MM.1S (cell line): Measurements from ENCODE around the gene SSC4D.
A peak's percentile ranks its signal among the peaks of the same experiment; 100 is the strongest.
"Not testable (repeated sequence)": the region's sequence is repeated elsewhere in the genome, so short reads cannot be mapped to it uniquely, and the experiment has no call there.

Source experiments
- DNase-seq: peaks from one replicate; pipeline ENCODE4 v3.0.0-alpha.2; 2015
- H2AFZ ChIP-seq: fragments of 300-600 bp; sonication (generic); 2 replicates; pipeline ENCODE4 v1.6.0; 2016; ENCODE audit warnings: antibody characterized with exemption, low read length
- H3F3A ChIP-seq: fragments of 300-600 bp; sonication (generic); 2 replicates; pipeline ENCODE4 v1.6.1; 2016; ENCODE audit warnings: mild to moderate bottlenecking, antibody characterized with exemption, low read length, moderate library complexity, mixed read lengths; ENCODE audit not compliant: insufficient read depth
- H3K27ac ChIP-seq: fragments of 300-600 bp; sonication (generic); 2 replicates; pipeline ENCODE4 v1.5.1; 2016; ENCODE audit warnings: mild to moderate bottlenecking, low read length
- H3K27me3 ChIP-seq: fragments of 300-600 bp; sonication (generic); replicated peaks from 2 replicates; pipeline ENCODE4 v1.6.0; 2016; ENCODE audit warnings: low read length; ENCODE audit not compliant: insufficient read depth
- H3K36me3 ChIP-seq: fragments of 300-600 bp; sonication (generic); replicated peaks from 2 replicates; pipeline ENCODE4 v1.6.1; 2016; ENCODE audit warnings: mild to moderate bottlenecking, low read length, mixed read lengths; ENCODE audit not compliant: insufficient read depth
- H3K4me1 ChIP-seq: fragments of 300-600 bp; sonication (generic); 2 replicates; pipeline ENCODE4 v1.6.1; 2016; ENCODE audit warnings: low read length, mixed read lengths
- H3K4me2 ChIP-seq: fragments of 300-600 bp; sonication (generic); 2 replicates; pipeline ENCODE4 v1.6.0; 2016; ENCODE audit warnings: low read depth, low read length
- H3K4me3 ChIP-seq: fragments of 300-600 bp; sonication (generic); 2 replicates; pipeline ENCODE4 v1.5.1; 2016; ENCODE audit warnings: low read length, mixed read lengths
- H3K79me2 ChIP-seq: fragments of 300-600 bp; sonication (generic); 2 replicates; pipeline ENCODE4 v1.6.1; 2016; ENCODE audit warnings: mixed run types, low read length, mixed read lengths
- H3K9ac ChIP-seq: fragments of 300-600 bp; sonication (generic); 2 replicates; pipeline ENCODE4 v1.6.1; 2016; ENCODE audit warnings: low read length, mixed read lengths
- H3K9me2 ChIP-seq: fragments of 300-600 bp; sonication (generic); replicated peaks from 2 replicates; pipeline ENCODE4 v1.6.1; 2016; ENCODE audit warnings: mild to moderate bottlenecking, low read length, mixed read lengths; ENCODE audit not compliant: insufficient read depth
- H3K9me3 ChIP-seq: fragments of 300-600 bp; sonication (generic); replicated peaks from 2 replicates; pipeline ENCODE4 v1.6.1; 2016; ENCODE audit warnings: mild to moderate bottlenecking, low read length, mixed read lengths; ENCODE audit not compliant: insufficient read depth
- H4K20me1 ChIP-seq: fragments of 300-600 bp; sonication (generic); 2 replicates; pipeline ENCODE4 v1.6.1; 2016; ENCODE audit warnings: mild to moderate bottlenecking, low read length, moderate library complexity, mixed read lengths; ENCODE audit not compliant: insufficient read depth
- CTCF ChIP-seq: fragments of 300-600 bp; sonication (generic); IDR thresholded peaks from 2 replicates; pipeline ENCODE4 v1.5.1; 2016; ENCODE audit warnings: antibody characterized with exemption, low read length, mixed read lengths
- EZH2 ChIP-seq: fragments of 300-600 bp; sonication (generic); optimal IDR thresholded peaks from 2 replicates; pipeline ENCODE3; 2017; ENCODE audit warnings: low read depth, mild to moderate bottlenecking, antibody characterized with exemption, low read length, mixed read lengths
- EZH2phosphoT487 ChIP-seq: fragments of 300-600 bp; sonication (generic); IDR thresholded peaks from 2 replicates; pipeline ENCODE4 v1.6.1; 2018; ENCODE audit warnings: antibody characterized with exemption, low read length

SSC4D gene

GRCh38 chr7:76409537-76409936 is at the start of gene SSC4D:
Gene SSC4D (minus strand): TSS chr7:76409697. CDS start chr7:76404439, 5,258 bp downstream.
- no peaks in the 10 kb centered on the region for H3K4me1 ChIP-seq
- H3K9me2 ChIP-seq, result no peaks in the 10 kb centered on the region
- no peaks in the 10 kb centered on the region for H3F3A ChIP-seq
- no peak within 1 kb of the TSS for H3K27ac ChIP-seq
- H3K4me2 ChIP-seq, result no peak within 1 kb of the TSS
- TF ChIP-seq CTCF (no peak), EZH2 (no peak), EZH2phosphoT487 (no peak)
- H3K36me3 ChIP-seq, result no peaks in the 10 kb centered on the region
- H3K9ac ChIP-seq, result no peak within 1 kb of the TSS
- no peak for DNase-seq
- no peaks in the 10 kb centered on the region for H4K20me1 ChIP-seq
- no peak within 1 kb of the TSS for H3K4me3 ChIP-seq
- H3K27me3 ChIP-seq, result no peaks in the 10 kb centered on the region
- H3K9me3 ChIP-seq, result no peaks in the 10 kb centered on the region
- H2AFZ ChIP-seq, result no peak within 1 kb of the TSS
- H3K79me2 ChIP-seq, result no peaks in the 10 kb centered on the region

GRCh38 chr7:76458504-76458903 is 49.0 kb upstream of the SSC4D start:
- not testable (repeated sequence) for H3K9me3 ChIP-seq, H3K27me3 ChIP-seq, H3K4me2 ChIP-seq, H4K20me1 ChIP-seq, H2AFZ ChIP-seq, H3K4me3 ChIP-seq, H3K4me1 ChIP-seq, H3K9me2 ChIP-seq, H3F3A ChIP-seq, H3K27ac ChIP-seq, H3K9ac ChIP-seq, DNase-seq, H3K36me3 ChIP-seq, H3K79me2 ChIP-seq

- not testable (repeated sequence) for H3K9me2 ChIP-seq, H4K20me1 ChIP-seq, H3K27ac ChIP-seq, H3K4me3 ChIP-seq, H3K36me3 ChIP-seq, H3K27me3 ChIP-seq, H3K79me2 ChIP-seq, H3K9ac ChIP-seq, H3F3A ChIP-seq, H3K9me3 ChIP-seq, H3K4me1 ChIP-seq, DNase-seq, H3K4me2 ChIP-seq, H2AFZ ChIP-seq
Measured at GRCh38 chr7:76457017-76457416, 47.5 kb upstream of the SSC4D start.

- not testable (repeated sequence) for H4K20me1 ChIP-seq, H3F3A ChIP-seq, H3K9me3 ChIP-seq, H3K4me2 ChIP-seq, H3K27ac ChIP-seq, H3K4me3 ChIP-seq, H3K9ac ChIP-seq, H3K27me3 ChIP-seq, H3K36me3 ChIP-seq, H3K4me1 ChIP-seq, H3K9me2 ChIP-seq, H3K79me2 ChIP-seq
- DNase-seq, result peak; percentile 5
- peak overlapping the region; percentile 58; the same call in 1 of the 2 replicates for H2AFZ ChIP-seq
Measured at GRCh38 chr7:76445577-76446008, 36.1 kb upstream of the SSC4D start.

GRCh38 chr7:76443846-76444245 is 34.3 kb upstream of the SSC4D start:
- H3K36me3 ChIP-seq, H2AFZ ChIP-seq, H3K27me3 ChIP-seq, H3K9me2 ChIP-seq, DNase-seq, H3K9me3 ChIP-seq, H4K20me1 ChIP-seq, H3F3A ChIP-seq, H3K4me1 ChIP-seq, H3K79me2 ChIP-seq, H3K9ac ChIP-seq, H3K4me2 ChIP-seq, H3K27ac ChIP-seq, H3K4me3 ChIP-seq: not testable (repeated sequence)

- H3F3A ChIP-seq, H3K79me2 ChIP-seq, H3K9ac ChIP-seq, DNase-seq, H3K36me3 ChIP-seq, H3K9me3 ChIP-seq, H2AFZ ChIP-seq, H3K9me2 ChIP-seq, H3K27me3 ChIP-seq, H3K4me3 ChIP-seq, H3K4me1 ChIP-seq, H3K4me2 ChIP-seq, H3K27ac ChIP-seq, H4K20me1 ChIP-seq: not testable (repeated sequence)
Measured at GRCh38 chr7:76442664-76443446, 33.4 kb upstream of the SSC4D start.

GRCh38 chr7:76441792-76442191 is 32.3 kb upstream of the SSC4D start:
- not testable (repeated sequence) for H3K9me3 ChIP-seq, H3K4me1 ChIP-seq, H4K20me1 ChIP-seq, H3K4me2 ChIP-seq, H2AFZ ChIP-seq, H3K27me3 ChIP-seq, H3K27ac ChIP-seq, H3K4me3 ChIP-seq, H3K9me2 ChIP-seq, H3F3A ChIP-seq, H3K36me3 ChIP-seq, H3K9ac ChIP-seq, DNase-seq, H3K79me2 ChIP-seq
